Activated CD4-positive, alpha-beta T cell treated with anti-CD3 and anti-CD28 coated beads, Interleukin-10, Interleukin-2, amounts not matched to agents 100 ng/mL and 50 ng/mL, durations not matched to agents 16 hours and 8 hours (primary cell): Measurements from ENCODE around the gene SDCCAG8.
"Not testable (repeated sequence)": the region's sequence is repeated elsewhere in the genome, so short reads cannot be mapped to it uniquely, and the experiment has no call there.

Source experiments
- DNase-seq: peaks from one replicate; pipeline ENCODE4 v3.0.0-alpha.2; 2020

Gene SDCCAG8

GRCh38 chr1:243287123-243287460, 31.3 kb downstream of the SDCCAG8 start:
- no peak for DNase-seq

GRCh38 chr1:243287652-243288051, 31.8 kb downstream of the SDCCAG8 start:
- DNase-seq: peak; percentile 80

DNA sequence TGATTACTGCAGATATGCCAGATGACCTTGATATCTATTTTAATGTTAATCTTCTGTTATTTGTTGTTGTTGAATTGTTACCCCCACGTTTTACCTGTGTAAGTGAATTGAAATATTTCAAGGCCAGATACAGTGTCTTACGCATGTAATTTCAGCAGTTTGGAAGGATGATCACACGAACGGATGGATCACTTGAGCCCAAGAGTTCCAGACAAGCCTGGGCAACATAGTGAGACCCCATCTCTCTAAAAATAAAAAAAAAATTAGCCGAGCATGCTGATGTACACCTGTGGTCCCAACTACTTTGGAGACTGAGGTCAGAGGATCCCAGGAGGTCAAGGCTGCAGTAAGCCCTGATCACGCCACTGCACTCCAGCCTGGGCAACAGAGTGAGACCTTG, 32.2 kb downstream of the SDCCAG8 start:
- DNase-seq: no peak

GRCh38 chr1:243291292-243291691, 35.5 kb downstream of the SDCCAG8 start:
- DNase-seq: no peak

DNA sequence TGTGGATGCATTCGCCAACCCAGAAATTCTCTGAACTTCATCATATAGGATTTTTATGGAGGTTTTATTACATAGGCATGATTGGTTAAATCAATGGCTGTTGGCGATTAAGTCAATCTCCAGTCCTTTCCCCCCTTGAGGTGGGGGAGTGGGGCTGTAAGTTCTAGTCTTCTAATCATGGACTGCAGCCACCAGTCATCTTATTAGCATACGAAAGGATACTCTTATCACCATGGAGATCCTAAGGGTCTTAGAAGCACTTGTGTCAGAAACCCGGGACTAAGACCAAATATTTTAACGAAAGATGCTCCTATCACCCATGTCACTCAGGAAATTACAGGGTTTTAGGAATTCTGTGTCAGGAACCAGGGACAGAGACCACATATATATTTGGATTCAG, 36.3 kb downstream of the SDCCAG8 start:
- DNase-seq: no peak

GRCh38 chr1:243293941-243294722, 38.3 kb downstream of the SDCCAG8 start:
- no peak for DNase-seq

- DNase-seq: no peak
These were observed 38.9 kb downstream of the SDCCAG8 start for GRCh38 chr1:243294723-243295121.

DNA sequence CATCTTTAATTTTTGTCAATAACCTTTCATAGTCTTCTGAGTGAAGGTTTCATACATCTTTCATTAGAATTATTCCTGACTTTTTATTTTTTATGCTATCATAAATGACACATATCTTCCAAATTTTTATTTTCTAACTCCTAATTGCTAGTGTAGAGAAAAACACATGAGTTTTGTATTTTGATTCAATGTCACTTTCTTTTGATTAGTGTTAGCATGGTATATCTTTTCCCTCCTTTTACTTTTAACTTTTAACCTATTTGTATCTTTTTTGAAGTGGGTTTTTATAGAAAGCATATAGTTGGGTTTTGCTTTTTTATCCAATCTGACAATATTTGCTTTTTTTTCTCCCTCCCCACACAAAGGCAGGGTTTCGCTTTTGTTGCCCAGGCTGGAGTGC, 43.2 kb downstream of the SDCCAG8 start:
- DNase-seq: no peak

DNA sequence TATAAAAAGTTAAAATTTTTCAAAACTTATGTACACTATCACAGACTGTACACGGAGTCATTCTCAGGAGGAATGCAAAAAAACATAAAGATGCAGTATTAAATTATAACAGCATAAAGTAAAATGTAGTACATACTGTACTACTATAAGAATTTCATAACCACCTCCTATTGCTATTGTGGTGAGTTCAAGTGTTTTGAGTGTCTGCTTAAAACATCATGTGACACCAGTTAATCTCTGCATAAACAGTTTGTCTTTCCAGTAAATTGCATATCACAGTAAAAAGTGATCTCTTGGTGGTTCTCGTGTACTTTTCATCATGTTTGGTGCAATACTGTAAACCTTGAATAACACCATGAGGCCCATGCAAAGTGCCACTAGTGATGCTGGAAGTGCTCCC, 45.2 kb downstream of the SDCCAG8 start:
- no peak for DNase-seq

DNA sequence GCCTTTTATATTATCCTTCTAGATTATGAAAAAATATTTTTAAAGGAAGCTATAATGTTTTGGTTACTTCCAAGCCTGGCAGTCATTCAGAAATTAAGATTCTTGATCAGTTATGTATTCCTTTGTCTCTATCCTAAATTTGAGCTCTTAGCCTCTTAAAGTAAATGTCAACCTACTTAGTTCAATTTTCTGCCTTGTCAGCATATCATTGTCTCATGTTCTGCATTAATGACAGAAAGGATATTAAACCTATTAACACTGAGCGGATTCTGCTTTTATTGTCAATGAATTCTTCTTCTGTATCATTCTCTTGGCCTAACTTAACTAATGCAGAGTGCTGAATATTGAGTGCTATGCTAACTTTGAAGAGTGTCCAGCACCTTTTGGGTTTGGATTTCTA, 56.0 kb downstream of the SDCCAG8 start:
- no peak for DNase-seq

GRCh38 chr1:243312952-243313634, 57.3 kb downstream of the SDCCAG8 start:
- no peak for DNase-seq

- DNase-seq: peak; percentile 50
These were observed 58.0 kb downstream of the SDCCAG8 start for GRCh38 chr1:243313635-243314536.

DNA sequence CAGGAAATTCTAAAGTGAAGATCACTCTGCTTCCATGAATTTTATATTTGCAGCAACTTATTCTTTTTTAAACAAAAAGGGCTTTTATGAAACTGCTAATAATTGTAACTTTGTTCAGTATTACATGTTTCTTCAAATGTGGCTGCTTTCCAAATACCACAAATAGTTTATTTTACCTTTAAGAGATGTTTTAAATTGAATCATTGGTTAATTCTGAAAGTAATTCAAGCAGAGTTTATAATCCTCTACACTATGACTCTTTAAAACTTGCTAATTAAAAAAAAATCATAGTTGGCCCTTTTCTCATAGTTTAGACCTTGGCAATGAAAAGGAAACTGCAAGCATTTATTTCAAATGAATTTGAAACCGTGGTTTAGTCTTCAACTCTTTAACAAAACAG, 59.6 kb downstream of the SDCCAG8 start:
- no peak for DNase-seq

- no peak for DNase-seq
These were observed 60.1 kb downstream of the SDCCAG8 start for GRCh38 chr1:243315893-243316292.

DNA sequence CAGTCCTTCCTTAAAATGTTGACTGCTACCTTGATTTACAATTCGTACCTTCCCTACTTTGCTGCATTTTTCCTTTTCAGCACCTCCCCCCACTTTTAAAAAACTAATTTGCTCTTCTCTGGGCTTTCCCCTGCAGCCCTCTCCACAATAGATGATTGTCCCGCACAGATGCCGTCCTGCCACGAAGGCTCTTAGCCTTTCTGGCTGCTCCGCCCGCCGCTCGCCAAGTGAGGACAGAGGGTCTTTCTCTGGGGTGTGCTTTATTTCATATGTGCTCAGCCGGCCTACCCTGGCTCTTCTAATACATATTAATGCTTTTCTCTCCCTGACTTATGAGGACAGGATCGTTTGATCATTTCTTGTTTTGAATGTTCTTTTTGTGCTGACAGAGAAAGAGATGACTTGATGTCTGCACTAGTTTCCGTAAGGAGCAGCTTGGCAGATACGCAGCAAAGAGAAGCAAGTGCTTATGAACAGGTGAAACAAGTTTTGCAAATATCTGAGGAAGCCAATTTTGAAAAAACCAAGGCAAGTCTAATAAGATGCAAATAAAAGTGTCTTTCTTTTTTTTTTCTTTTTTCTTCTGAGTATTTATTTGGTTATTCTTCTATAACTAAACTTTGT, 60.6 kb downstream of the SDCCAG8 start:
- DNase-seq: no peak

- DNase-seq: no peak
These were observed 64.4 kb downstream of the SDCCAG8 start for GRCh38 chr1:243320224-243320623.

DNA sequence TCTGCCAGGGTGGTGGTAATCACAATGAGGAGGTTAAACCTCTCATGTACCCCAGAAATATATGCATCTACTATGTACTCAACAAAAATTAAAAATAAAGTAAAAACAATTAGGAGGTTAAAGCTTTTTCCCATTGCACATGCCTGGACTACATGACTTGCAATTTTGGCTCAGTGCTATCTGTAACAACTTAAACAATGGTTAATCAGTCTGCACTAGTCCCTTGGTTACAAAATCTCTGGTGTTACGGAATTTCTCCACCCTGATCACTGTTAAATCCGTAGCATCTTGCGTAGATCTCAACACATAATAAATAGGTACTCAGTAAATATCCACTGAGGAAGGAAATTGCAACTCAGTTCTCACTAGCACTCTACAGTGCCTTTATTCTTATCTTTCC, 66.5 kb downstream of the SDCCAG8 start:
- no peak for DNase-seq

GRCh38 chr1:243323491-243323890, 67.7 kb downstream of the SDCCAG8 start:
- no peak for DNase-seq

DNA sequence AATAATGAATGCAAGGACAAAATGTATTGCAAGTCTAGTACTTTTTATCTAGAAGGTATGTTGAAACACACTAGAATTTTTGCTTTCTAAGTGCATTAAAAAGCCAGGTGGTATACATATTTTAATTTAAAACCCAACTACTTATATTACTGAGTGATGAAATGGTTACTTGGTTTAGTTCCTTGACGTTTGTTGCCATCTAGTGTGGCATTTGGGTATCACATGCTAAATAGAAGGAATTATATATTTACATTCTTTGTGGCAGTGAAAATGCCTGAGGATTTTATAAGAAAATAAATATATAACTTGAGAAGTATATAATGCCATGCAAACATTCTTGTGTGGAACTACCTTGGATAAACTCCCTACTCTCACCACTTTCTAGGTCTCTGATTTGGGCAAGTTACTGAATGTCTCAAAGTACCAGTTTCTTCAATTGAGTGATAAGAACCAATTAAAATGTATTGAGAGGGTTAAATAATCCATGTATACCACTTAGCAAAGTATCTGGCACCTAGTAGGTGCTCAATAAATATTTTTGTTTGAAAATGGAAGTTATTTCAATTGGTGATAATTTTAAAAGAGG, 69.6 kb downstream of the SDCCAG8 start:
- peak; percentile 55 for DNase-seq

- DNase-seq: no peak
These were observed 76.6 kb downstream of the SDCCAG8 start for GRCh38 chr1:243332440-243332839.

DNA sequence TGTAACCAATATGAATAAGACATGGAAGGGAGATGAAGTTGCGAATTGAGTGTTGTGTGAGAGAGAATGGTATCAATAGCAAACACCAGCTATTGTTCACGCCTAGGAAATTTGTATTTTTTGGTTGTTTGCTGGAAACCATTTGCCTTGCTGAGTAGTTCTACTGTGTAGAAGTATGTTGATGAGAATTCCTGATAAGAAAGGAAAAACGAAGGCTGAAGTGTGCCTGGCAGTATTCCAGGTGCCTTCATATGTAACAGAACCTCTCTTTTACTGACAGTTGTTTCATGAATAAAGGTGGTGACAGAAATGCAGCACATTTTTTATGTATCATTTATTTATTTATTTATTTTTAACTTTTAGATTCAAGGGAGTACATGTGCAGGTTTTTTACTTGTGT, 79.5 kb downstream of the SDCCAG8 start:
- DNase-seq: no peak

DNA sequence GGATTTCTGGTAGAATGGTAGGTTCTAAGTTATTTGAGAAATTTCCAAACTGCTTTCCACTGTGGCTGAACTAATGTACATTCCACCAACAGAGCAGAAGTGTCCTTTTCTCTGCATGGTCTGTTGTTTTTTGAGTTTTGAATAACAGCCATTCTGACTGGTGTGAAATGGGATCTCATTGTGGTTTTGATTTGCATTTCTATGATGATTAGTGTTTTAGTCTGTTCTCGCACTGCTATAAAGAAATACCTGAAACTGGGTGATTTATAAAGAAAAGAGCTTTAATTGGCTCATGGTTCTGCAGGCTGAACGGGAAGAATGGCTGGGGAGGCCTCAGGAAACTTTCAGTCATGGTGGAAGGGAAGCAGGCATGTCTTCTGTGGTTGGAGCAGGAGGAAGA, 80.3 kb downstream of the SDCCAG8 start:
- no peak for DNase-seq

DNA sequence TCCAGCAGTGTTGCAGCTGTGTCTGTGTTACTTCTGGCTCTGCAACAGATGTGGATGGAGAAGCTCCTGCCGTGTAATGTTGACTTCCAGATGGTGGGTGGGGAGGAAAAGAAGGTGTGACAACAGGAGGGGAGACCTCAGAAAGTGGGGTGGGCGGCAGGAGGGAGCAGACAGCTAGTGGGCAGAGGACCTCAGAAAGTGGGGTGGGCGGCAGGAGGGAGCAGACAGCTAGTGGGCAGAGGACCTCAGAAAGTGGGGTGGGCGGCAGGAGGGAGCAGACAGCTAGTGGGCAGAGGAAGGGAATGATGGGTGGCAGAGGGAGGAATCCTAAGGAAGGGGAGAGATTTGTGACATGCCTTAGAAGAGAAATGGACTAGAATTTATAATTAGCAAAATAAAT, 83.0 kb downstream of the SDCCAG8 start:
- not testable (repeated sequence) for DNase-seq
